Measurements from ENCODE around the gene SHC4. TPM values are rescaled to one million over a fixed set of nuclear protein-coding genes. Genes with fewer than 3 reads are reported as not detected.
A peak's percentile ranks its signal among the peaks of the same experiment; 100 is the strongest.

SHC4 gene
- total and polyA plus RNA-seq, 4 donors: 0.09 to 1.9 (median 0.44) TPM

DNA sequence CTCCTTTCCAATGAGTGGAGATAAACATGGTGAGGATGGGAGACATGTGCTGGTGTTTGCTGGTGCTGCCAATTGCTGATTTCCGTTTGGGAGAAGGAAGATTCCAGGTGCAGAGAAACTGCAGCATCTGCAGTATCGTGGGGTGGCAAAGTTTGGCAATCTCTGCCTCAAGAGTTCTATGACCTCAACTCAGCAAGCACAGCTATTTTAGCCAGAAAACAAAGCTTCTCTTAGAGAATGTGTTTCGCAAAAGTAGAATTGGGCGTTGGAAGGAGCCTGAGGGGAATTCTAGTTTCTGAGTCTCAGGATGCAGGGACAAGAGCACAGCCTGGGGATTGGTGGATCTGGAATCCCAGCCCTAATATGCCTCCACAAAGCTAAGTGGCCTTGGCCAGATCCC lies 18.2 kb upstream of the SHC4 start:
- no peak for ATAC-seq (ENCODE audit: insufficient read depth, low FRiP score)
- TF ChIP-seq, protein P1, sequence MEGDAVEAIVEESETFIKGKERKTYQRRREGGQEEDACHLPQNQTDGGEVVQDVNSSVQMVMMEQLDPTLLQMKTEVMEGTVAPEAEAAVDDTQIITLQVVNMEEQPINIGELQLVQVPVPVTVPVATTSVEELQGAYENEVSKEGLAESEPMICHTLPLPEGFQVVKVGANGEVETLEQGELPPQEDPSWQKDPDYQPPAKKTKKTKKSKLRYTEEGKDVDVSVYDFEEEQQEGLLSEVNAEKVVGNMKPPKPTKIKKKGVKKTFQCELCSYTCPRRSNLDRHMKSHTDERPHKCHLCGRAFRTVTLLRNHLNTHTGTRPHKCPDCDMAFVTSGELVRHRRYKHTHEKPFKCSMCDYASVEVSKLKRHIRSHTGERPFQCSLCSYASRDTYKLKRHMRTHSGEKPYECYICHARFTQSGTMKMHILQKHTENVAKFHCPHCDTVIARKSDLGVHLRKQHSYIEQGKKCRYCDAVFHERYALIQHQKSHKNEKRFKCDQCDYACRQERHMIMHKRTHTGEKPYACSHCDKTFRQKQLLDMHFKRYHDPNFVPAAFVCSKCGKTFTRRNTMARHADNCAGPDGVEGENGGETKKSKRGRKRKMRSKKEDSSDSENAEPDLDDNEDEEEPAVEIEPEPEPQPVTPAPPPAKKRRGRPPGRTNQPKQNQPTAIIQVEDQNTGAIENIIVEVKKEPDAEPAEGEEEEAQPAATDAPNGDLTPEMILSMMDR (IDR thresholded peaks at IDR 0.05; ENCODE audit: control extremely low read depth, extremely low read depth): no peak
- 53 to 69% methylated on average over 4 of the region's 4 CpGs for WGBS, 2 donors

DNA sequence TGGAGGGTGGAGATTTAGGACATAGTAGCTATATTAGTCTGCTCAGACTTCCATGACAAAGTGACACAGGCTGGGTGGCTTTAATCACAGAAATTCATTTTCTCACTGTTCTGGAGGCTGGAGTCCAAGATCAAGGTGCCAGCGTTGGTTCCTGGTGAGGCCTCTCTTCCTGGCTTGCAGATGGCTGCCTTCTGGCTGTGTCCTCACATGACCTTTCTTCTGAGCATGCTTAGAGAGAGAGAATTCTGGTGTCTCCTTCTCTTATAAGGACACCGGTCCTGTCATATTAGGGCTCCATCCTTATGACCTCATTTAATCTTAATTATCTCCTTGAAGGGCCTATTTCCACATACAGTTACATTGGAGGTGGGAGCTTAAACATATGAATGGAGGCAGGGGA lies 14.9 kb upstream of the SHC4 start:
- Histone ChIP-seq H3K36me3 (ENCODE audit: control insufficient read depth in 4 of 4, insufficient read depth in 4 of 4, low read length in 4 of 4) (no peaks in the 10 kb centered on the region), H3K9me3 (ENCODE audit: control insufficient read depth in 4 of 4, insufficient read depth in 3 of 4, low read length in 3 of 4) (no peaks in the 10 kb centered on the region), H3K27ac (ENCODE audit: low read depth in 1 of 2, low read length in 1 of 2) (no peak overlapping the region), H3K4me3 (no peak overlapping the region), H3K27me3 (ENCODE audit: control insufficient read depth in 3 of 3, insufficient read depth in 3 of 3, low read length in 2 of 3) (no peaks in the 10 kb centered on the region), H3K9ac (ENCODE audit: insufficient read depth in 1 of 2, low read length in 2 of 2) (no peak overlapping the region), H3K4me1 (ENCODE audit: control insufficient read depth in 5 of 5, insufficient read depth in 5 of 5, low read length in 5 of 5) (peaks cover 0 to 17% (median 3%) of the 10 kb centered on the region in 5 donors)
- WGBS, 2 donors: 65% methylated on average over 2 of the region's 2 CpGs
- ATAC-seq (ENCODE audit: insufficient read depth, low FRiP score) (no peak), DNase-seq (no peak)
- TF ChIP-seq, protein P1 (IDR thresholded peaks at IDR 0.05; ENCODE audit: control extremely low read depth, extremely low read depth): no peak

More for the DNA sequence above, 18.2 kb upstream of the SHC4 start:
- no peak overlapping the region for H3K9ac ChIP-seq (ENCODE audit: insufficient read depth in 1 of 2, low read length in 2 of 2)
- no peak for DNase-seq
- H3K4me3 ChIP-seq: no peak overlapping the region
- no peaks in the 10 kb centered on the region for H3K27me3 ChIP-seq (ENCODE audit: control insufficient read depth in 3 of 3, insufficient read depth in 3 of 3, low read length in 2 of 3)
- H3K4me1 ChIP-seq (ENCODE audit: control insufficient read depth in 5 of 5, insufficient read depth in 5 of 5, low read length in 5 of 5): peaks cover 0 to 7% (median 5%) of the 10 kb centered on the region in 5 donors
- H3K9me3 ChIP-seq (ENCODE audit: control insufficient read depth in 4 of 4, insufficient read depth in 3 of 4, low read length in 3 of 4): no peaks in the 10 kb centered on the region
- no peak overlapping the region for H3K27ac ChIP-seq (ENCODE audit: low read depth in 1 of 2, low read length in 1 of 2)
- no peaks in the 10 kb centered on the region for H3K36me3 ChIP-seq (ENCODE audit: control insufficient read depth in 4 of 4, insufficient read depth in 4 of 4, low read length in 4 of 4)

DNA sequence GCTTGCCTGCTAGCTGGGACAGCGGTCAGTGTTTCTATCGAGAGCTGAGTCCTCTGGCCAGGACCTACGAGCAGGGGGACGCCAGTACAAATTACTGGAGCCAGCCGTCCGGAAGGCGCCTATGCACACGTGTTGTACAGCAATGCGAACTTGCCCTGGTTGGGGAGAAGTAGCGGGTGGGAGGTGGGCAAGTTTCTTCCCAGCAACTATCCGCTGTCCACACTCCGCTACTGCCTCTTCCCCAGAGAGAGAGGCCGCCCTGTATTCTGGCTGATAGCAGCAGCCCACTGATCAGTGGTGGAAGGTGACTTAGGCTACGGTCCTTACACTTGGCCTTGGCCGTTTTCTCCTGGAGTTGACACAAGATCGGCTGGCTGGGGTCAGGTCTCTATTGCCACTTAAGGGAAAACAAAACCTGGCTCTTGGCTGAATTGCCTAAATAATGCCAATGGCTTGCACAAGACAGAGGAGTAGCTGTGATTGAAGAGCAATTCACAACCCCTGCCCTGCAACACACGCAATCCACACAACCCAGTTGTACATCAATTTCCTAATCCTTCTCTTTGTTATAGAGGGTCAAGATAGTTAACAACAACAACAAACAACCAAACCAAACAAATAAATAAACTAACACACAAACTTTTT lies 12.8 kb upstream of the SHC4 start:
- H3K27me3 ChIP-seq (ENCODE audit: control insufficient read depth in 3 of 3, insufficient read depth in 3 of 3, low read length in 2 of 3): no peaks in the 10 kb centered on the region
- DNase-seq (peak in 1 of 3 donors; percentile 32), ATAC-seq (ENCODE audit: insufficient read depth, low FRiP score) (no peak)
- H3K9me3 ChIP-seq (ENCODE audit: control insufficient read depth in 4 of 4, insufficient read depth in 3 of 4, low read length in 3 of 4): no peaks in the 10 kb centered on the region
- H3K36me3 ChIP-seq (ENCODE audit: control insufficient read depth in 4 of 4, insufficient read depth in 4 of 4, low read length in 4 of 4): no peaks in the 10 kb centered on the region
- H3K9ac ChIP-seq (ENCODE audit: insufficient read depth in 1 of 2, low read length in 2 of 2): peak overlapping the region in 1 of 2 donors; percentile 46
- no peak overlapping the region for H3K4me3 ChIP-seq
- H3K27ac ChIP-seq (ENCODE audit: low read depth in 1 of 2, low read length in 1 of 2): peak overlapping the region in 1 of 2 donors; percentile 17
- H3K4me1 ChIP-seq (ENCODE audit: control insufficient read depth in 5 of 5, insufficient read depth in 5 of 5, low read length in 5 of 5): peaks cover 0 to 17% (median 3%) of the 10 kb centered on the region in 5 donors
- TF ChIP-seq, protein P1 (IDR thresholded peaks at IDR 0.05; ENCODE audit: control extremely low read depth, extremely low read depth): no peak
- 89 to 93% methylated on average over 17 of the region's 17 CpGs for WGBS, 2 donors

All from lung (tissue), 12 donors.